ENCODE measurements around the gene VTI1B. TPM values are rescaled to one million over a fixed set of nuclear protein-coding genes. Genes with fewer than 3 reads are reported as not detected.

VTI1B gene, protein sequence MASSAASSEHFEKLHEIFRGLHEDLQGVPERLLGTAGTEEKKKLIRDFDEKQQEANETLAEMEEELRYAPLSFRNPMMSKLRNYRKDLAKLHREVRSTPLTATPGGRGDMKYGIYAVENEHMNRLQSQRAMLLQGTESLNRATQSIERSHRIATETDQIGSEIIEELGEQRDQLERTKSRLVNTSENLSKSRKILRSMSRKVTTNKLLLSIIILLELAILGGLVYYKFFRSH
- total RNA-seq, result 49.2 and 55.0 TPM in 2 replicates

DNA sequence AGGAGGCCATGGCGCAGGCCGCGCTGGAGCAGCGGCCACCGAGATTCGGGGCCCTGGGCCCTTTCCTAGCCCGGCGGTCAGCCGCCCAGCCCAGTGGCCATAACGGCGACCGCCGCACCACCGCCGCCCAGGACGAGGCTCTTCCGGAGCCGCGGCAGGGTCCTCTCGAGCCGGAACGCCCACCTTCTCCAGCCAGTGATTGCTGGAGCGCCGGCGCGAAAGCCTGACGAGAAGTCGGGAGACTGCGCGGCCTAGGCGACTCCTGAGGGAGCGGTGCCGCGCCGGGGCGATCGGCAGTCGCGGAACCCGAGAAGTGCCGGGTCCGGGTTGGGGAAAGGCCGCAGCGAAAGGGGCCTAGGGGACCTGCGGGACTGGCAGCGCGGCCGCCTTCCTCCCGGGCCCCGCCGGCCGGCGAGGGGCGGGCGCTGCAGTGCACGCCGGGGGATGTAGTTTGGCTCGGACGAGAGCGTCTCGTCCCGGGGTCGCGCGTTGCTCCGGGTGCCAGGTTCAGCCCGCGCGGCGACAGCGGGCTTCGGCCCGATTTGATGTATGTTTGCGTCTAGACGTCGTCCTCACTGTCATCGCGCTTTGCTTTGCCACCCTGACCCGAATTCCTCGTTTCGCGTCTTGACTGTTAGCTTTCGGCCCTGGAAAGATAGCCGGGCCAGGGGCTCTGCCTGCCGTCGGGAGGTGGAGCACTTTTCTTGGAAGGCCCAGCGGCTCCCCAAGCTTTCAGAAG, at the start of gene VTI1B:
Gene VTI1B (minus strand): TSS at position 153 of the 739 bp plus-strand sequence. CDS start 143 bp downstream, at position 10.

DNA sequence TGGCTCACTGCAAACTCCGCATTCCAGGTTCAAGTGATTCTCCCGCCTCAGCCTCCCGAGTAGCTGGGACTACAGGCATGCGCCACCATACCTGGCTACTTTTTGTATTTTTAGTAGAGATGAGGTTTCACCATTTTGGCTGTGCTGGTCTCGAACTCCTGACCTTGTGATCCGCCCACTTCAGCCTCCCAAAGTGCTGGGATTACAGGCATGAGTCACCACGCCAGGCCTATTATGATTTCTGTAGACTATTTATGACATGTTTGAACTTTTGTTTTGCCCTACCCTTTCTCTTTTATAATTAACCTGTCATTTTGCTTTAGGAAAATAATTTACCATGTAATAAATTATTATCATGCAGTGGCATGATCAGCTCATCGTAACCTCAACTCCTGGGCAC, 27.1 kb upstream of the VTI1B start, which contains the start of gene RDH12:
Gene RDH12 (plus strand): TSS at position 395 of the 400 bp plus-strand sequence. CDS start 20,757 bp downstream, outside the sequence.

DNA sequence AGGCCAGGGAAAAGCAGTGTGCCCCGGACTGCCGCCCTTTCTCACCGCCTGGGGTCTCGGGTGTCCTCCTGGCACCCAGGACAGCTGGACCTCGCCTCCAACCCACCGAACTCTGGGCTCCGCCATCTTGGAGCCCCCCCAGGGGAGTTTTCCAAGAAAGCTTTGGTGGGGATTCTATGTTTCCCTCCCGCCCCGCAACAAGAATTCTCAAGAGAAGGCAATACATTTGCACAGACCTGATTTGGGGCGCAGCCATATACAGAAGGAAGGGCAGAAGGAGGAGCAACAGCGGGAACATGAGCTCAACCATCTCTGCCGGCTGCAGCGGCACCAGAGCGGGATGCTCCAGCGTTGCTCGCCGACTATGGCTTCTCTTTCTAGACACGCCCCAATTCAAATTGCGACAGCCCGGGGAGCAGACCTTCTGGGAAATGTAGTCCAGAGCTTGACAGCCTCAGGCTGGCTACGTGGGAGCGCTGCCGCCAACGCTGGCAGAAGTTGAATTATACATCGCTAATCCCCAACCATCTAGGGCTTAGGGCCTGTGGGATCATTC, 21.0 kb upstream of the VTI1B start, which contains the start of gene RDH11:
Gene RDH11 (minus strand): TSS at position 371 of the 556 bp plus-strand sequence. CDS start 61 bp downstream, at position 310.

DNA sequence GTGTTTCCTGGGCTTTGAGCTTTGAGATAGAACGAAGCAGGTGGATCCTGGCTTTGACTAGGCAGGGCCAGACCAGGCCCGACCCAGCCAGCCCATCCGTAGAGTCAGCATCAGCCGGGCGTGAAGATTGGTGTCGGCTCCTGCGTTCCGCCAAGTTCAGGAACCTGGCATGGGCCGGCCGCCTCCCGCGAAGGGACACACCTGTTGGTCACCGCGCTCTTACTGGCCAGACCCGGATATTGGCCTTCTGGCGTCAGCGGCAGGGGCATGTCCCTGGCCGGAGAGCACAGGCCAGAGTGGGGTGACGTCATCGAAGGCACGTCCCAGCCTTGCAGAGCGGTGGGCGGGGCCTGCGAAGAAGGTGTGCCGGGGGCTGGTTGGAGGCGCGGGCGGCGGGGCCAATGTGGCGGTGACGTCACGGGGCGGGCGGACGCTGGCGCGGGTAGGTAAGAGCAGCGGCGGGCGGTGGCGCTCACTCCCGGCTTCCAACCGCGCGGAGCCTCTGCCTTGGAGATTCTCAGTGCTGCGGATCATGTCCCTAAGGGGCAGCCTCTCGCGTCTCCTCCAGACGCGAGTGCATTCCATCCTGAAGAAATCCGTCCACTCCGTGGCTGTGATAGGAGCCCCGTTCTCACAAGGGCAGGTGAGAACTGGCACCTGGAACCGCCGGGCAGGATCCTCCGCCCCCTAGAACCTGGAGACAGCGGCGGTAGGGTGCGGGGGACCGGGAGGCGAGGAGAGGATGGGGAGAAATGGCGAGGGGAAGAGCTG, 54.8 kb downstream of the VTI1B start, which contains the start of gene ARG2:
Gene ARG2 (plus strand): TSS at position 475 of the 771 bp plus-strand sequence. CDS start 58 bp downstream, at position 533.

DNA sequence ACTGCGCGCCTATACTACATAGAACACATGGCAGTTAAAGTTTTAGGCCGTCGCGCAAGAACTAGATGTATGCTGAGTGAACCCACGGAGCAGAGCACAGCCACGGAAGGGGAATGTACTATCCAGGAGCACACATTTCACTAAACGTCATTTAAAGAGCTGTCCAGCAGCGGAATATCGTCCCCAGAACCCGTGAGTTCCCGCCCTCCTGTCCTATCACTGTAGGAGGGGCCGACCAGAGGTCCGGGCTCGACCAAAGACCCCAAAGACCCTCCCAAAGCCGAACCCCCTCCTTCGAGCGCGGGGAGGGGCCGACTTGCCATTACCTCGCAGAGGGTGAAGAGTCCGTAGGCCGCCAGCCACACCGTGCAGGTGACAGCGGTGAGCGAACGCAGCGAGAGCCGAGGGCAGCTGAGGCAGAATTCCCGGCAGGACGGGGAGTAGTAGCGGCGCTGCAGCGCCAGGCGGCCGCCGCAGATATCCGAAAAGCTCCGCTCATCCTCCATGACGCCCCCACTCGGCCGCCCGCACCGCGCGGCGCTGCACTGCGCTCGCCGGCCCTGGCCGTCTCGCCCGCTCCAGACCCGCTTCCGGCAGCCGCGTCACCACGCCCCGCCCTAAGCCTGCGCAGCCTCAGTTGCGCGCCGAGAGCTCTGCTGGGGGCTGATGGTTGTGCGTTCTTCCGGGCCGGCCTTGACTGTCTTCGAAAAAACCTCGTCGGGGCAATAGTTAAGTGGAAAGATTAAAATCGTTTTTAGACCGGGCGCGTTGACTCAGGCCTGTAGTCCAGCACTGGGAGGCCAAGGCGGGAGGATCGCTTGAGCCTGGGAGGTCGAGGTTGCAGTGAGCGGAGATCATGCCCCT, 74.5 kb downstream of the VTI1B start, which contains the start of gene PIGH:
Gene PIGH (minus strand): TSS at position 571 of the 864 bp plus-strand sequence. CDS start 65 bp downstream, at position 506.

Small RNA genes within 50 kb of the gene (small RNA-seq; reads per million reads assigned to genes)
- gene AL132640.3 (not detected), gene RF00019 (not detected), gene RN7SL369P (not detected), gene RNA5SP386 (not detected)

Other genes starting within 250 kb of the VTI1B start
- under 0.01 and 0.22 TPM in 2 replicates for gene TMEM229B, start 185.9 kb downstream of the VTI1B start, total RNA-seq
- 1.2 and 1.4 TPM in 2 replicates for gene PLEKHH1, start 141.3 kb downstream of the VTI1B start, total RNA-seq
- gene PIGH, start 74.4 kb downstream of the VTI1B start, total RNA-seq, result 15.8 and 19.2 TPM in 2 replicates
- gene ARG2, start 54.7 kb downstream of the VTI1B start, total RNA-seq, result 0.79 and 1.7 TPM in 2 replicates
- gene RDH11, start 21.1 kb upstream of the VTI1B start, total RNA-seq, result 27.5 and 87.1 TPM in 2 replicates
- gene RDH12, start 27.3 kb upstream of the VTI1B start, total RNA-seq, result not detected in 2 replicates
- gene ZFYVE26, start 142.0 kb upstream of the VTI1B start, total RNA-seq, result 18.8 and 37.6 TPM in 2 replicates
- 20.2 and 23.6 TPM in 2 replicates for gene RAD51B, start 145.1 kb upstream of the VTI1B start, total RNA-seq

All from placental epithelial cell (primary cell).